Measurements from ENCODE around the gene CYBB. TPM values are rescaled to one million over a fixed set of nuclear protein-coding genes. Genes with fewer than 3 reads are reported as not detected.

The CYBB gene
- polyA plus RNA-seq, 2 of the 4 experiments (the other 2 are of a cell fraction): 0.04 to 0.12 TPM

GRCh38 chrX:37862851-37863250 lies 83.0 kb downstream of the CYBB start:
- Histone ChIP-seq H3K4me1 (no peaks in the 10 kb centered on the region), H3K27ac (no peak overlapping the region), H3K4me3 (no peak overlapping the region), H3K9me3 (no peaks in the 10 kb centered on the region), H3K4me2 (no peak overlapping the region)
- ATAC-seq (no peak), FAIRE-seq (peak; percentile 18), DNase-seq (ENCODE audit: low read depth in 1 of 2, low spot score in 1 of 2) (no peak)
- CTCF ChIA-PET: no interaction called here
- TF ChIP-seq EHF (CRISPR knock-in tag; IDR thresholded peaks at IDR 0.05): no peak
- no peak for TF ChIP-seq MYC (IDR thresholded peaks at IDR 0.05; ENCODE audit: borderline replicate concordance, low read length)
- TF ChIP-seq RARB (CRISPR knock-in tag; IDR thresholded peaks at IDR 0.05): no peak
- TF ChIP-seq RCOR1 (IDR thresholded peaks at IDR 0.05; ENCODE audit: low read depth, low read length): no peak
- TF ChIP-seq ESRRA (IDR thresholded peaks at IDR 0.05; ENCODE audit: borderline replicate concordance, low read length): no peak
- TF ChIP-seq RNF2 (IDR thresholded peaks at IDR 0.05; ENCODE audit: borderline replicate concordance, low read depth): no peak
- TF ChIP-seq ZC3H11A (IDR thresholded peaks at IDR 0.05): no peak
- no peak for TF ChIP-seq CBX2 (IDR thresholded peaks at IDR 0.05; ENCODE audit: borderline replicate concordance, low read depth)
- TF ChIP-seq SREBF2 (IDR thresholded peaks at IDR 0.05): no peak
- no peak for TF ChIP-seq CHD4 (IDR thresholded peaks at IDR 0.05; ENCODE audit: borderline replicate concordance)
- TF ChIP-seq BHLHE40 (IDR thresholded peaks at IDR 0.05; ENCODE audit: low read depth, low read length): no peak
- no peak for TF ChIP-seq CTCF (IDR thresholded peaks at IDR 0.05)
- no peak for TF ChIP-seq REST (IDR thresholded peaks at IDR 0.05)
- POLR2A ChIA-PET: no interaction called here

Other genes with a start within 250 kb of the CYBB start
- gene LANCL3, start 208.4 kb upstream of the CYBB start, polyA plus RNA-seq (2011; rRNA removed): not detected in 2 replicates
- not detected in 3 replicates for gene LANCL3, start 208.4 kb upstream of the CYBB start, polyA plus RNA-seq (2017; fragmentation: RNase III; extraction: RNeasy Plus Mini Kit Qiagen cat#74134 plus additional on column Dnase treatment)
- 1.1 and 1.2 TPM in 2 replicates for gene XK, start 94.3 kb upstream of the CYBB start, polyA plus RNA-seq (2011; rRNA removed)
- gene XK, start 94.3 kb upstream of the CYBB start, polyA plus RNA-seq (2017; fragmentation: RNase III; extraction: RNeasy Plus Mini Kit Qiagen cat#74134 plus additional on column Dnase treatment): 0.32 to 0.47 TPM (median 0.34 TPM) in 3 replicates
- 23.2 and 26.8 TPM in 2 replicates for gene DYNLT3, start 67.5 kb downstream of the CYBB start, polyA plus RNA-seq (2011; rRNA removed)
- 22.8 to 27.3 TPM (median 27.1 TPM) in 3 replicates for gene DYNLT3, start 67.5 kb downstream of the CYBB start, polyA plus RNA-seq (2017; fragmentation: RNase III; extraction: RNeasy Plus Mini Kit Qiagen cat#74134 plus additional on column Dnase treatment)
- gene SYTL5, start 226.5 kb downstream of the CYBB start, polyA plus RNA-seq (2011; rRNA removed): 0.79 and 1.0 TPM in 2 replicates
- 0.71 to 1.1 TPM (median 0.88 TPM) in 3 replicates for gene SYTL5, start 226.5 kb downstream of the CYBB start, polyA plus RNA-seq (2017; fragmentation: RNase III; extraction: RNeasy Plus Mini Kit Qiagen cat#74134 plus additional on column Dnase treatment)